H9 (cell line): ENCODE results near the gene REC114. TPM values are rescaled to one million over a fixed set of nuclear protein-coding genes. Genes with fewer than 3 reads are reported as not detected.

ENCODE experiments used
- DNase-seq: peaks from one replicate; pipeline ENCODE4 v3.0.0-alpha.2; 2017
- H2AFZ ChIP-seq: one replicate; pipeline ENCODE4 v1.6.1; 2013; ENCODE audit warnings: mild to moderate bottlenecking, low read length, control low read depth, moderate library complexity
- H2AK5ac ChIP-seq: 2 replicates; pipeline ENCODE4 v1.6.1; 2013; ENCODE audit warnings: low read length, control low read depth, mixed read lengths; ENCODE audit not compliant: insufficient read length
- H2BK120ac ChIP-seq: one replicate; pipeline ENCODE4 v1.6.1; 2013; ENCODE audit warnings: low read depth, mild to moderate bottlenecking, low read length, control low read depth, inconsistent platforms; ENCODE audit not compliant: poor library complexity, severe bottlenecking
- H2BK12ac ChIP-seq: 2 replicates; pipeline ENCODE4 v1.6.1; 2013; ENCODE audit warnings: low read length, control low read depth, mixed read lengths, low read depth; ENCODE audit not compliant: insufficient read length
- H2BK15ac ChIP-seq: 2 replicates; pipeline ENCODE4 v1.6.1; 2013; ENCODE audit warnings: low read depth, low read length, control low read depth
- H2BK20ac ChIP-seq: one replicate; pipeline ENCODE4 v1.6.1; 2013; ENCODE audit warnings: low read depth, mild to moderate bottlenecking, low read length, control low read depth, inconsistent platforms; ENCODE audit not compliant: poor library complexity, severe bottlenecking
- H2BK5ac ChIP-seq: 2 replicates; pipeline ENCODE4 v1.6.1; 2013; ENCODE audit warnings: low read length, control low read depth, mixed read lengths; ENCODE audit not compliant: insufficient read length
- H3K14ac ChIP-seq: 2 replicates; pipeline ENCODE4 v1.6.1; 2013; ENCODE audit warnings: low read length, control low read depth; ENCODE audit not compliant: insufficient read depth
- H3K18ac ChIP-seq: 2 replicates; pipeline ENCODE4 v1.6.1; 2013; ENCODE audit warnings: low read depth, mild to moderate bottlenecking, mixed read lengths, low read length, control low read depth; ENCODE audit not compliant: insufficient read length
- H3K23ac ChIP-seq: 2 replicates; pipeline ENCODE4 v1.6.1; 2013; ENCODE audit warnings: low read length, control low read depth, mixed read lengths, low read depth; ENCODE audit not compliant: insufficient read length
- H3K23me2 ChIP-seq: 2 replicates; pipeline ENCODE4 v1.6.1; 2013; ENCODE audit warnings: low read depth, mild to moderate bottlenecking, mixed read lengths, low read length, control low read depth; ENCODE audit not compliant: insufficient read length, poor library complexity, severe bottlenecking
- H3K27ac ChIP-seq: 2 replicates; pipeline ENCODE4 v1.5.1; 2013; ENCODE audit warnings: low read length, control low read depth, mixed read lengths, low read depth; ENCODE audit not compliant: insufficient read length
- H3K27me3 ChIP-seq: 2 replicates; pipeline ENCODE4 v1.6.1; 2013; ENCODE audit warnings: low read length, control low read depth, inconsistent platforms; ENCODE audit not compliant: insufficient read depth
- H3K4ac ChIP-seq: 2 replicates; pipeline ENCODE4 v1.6.1; 2013; ENCODE audit warnings: low read depth, mild to moderate bottlenecking, control low read depth, inconsistent platforms, low read length, moderate library complexity
- H3K4me1 ChIP-seq: 2 replicates; pipeline ENCODE4 v1.6.1; 2013; ENCODE audit warnings: low read length, control low read depth, inconsistent platforms; ENCODE audit not compliant: insufficient read depth
- H3K4me2 ChIP-seq: 2 replicates; pipeline ENCODE4 v1.6.1; 2013; ENCODE audit warnings: low read length, control low read depth, mixed read lengths; ENCODE audit not compliant: insufficient read length, insufficient read depth
- H3K56ac ChIP-seq: 2 replicates; pipeline ENCODE4 v1.6.1; 2013; ENCODE audit warnings: low read depth, mild to moderate bottlenecking, mixed read lengths, low read length, control low read depth; ENCODE audit not compliant: insufficient read length
- H3K79me1 ChIP-seq: 2 replicates; pipeline ENCODE4 v1.6.1; 2013; ENCODE audit warnings: low read depth, mild to moderate bottlenecking, moderate library complexity, low read length, control low read depth, inconsistent platforms; ENCODE audit not compliant: insufficient read depth, poor library complexity, severe bottlenecking
- H3K79me2 ChIP-seq: 2 replicates; pipeline ENCODE4 v1.6.1; 2013; ENCODE audit warnings: low read length, control low read depth, inconsistent platforms; ENCODE audit not compliant: insufficient read depth
- H3K9ac ChIP-seq: 2 replicates; pipeline ENCODE4 v1.6.1; 2013; ENCODE audit warnings: low read length, control low read depth, mixed read lengths; ENCODE audit not compliant: insufficient read length; ENCODE audit errors: extremely low read depth
- H3K9me3 ChIP-seq: one replicate; pipeline ENCODE4 v1.6.1; 2013; ENCODE audit warnings: low read depth, low read length, inconsistent platforms; ENCODE audit not compliant: control insufficient read depth
- H3T11ph ChIP-seq: one replicate; pipeline ENCODE4 v1.6.1; 2013; ENCODE audit warnings: mild to moderate bottlenecking, low read length, control low read depth, inconsistent platforms
- H4K20me1 ChIP-seq: one replicate; pipeline ENCODE4 v1.6.1; 2013; ENCODE audit not compliant: control insufficient read depth, insufficient read length, insufficient read depth
- H4K5ac ChIP-seq: 2 replicates; pipeline ENCODE4 v1.6.1; 2013; ENCODE audit warnings: low read depth, mild to moderate bottlenecking, mixed read lengths, low read length, control low read depth; ENCODE audit not compliant: insufficient read length
- H4K8ac ChIP-seq: replicated peaks from 2 replicates; pipeline ENCODE4 v1.6.1; 2013; ENCODE audit warnings: low read length, control low read depth, mixed read lengths, low read depth; ENCODE audit not compliant: insufficient read length
- H4K91ac ChIP-seq: 2 replicates; pipeline ENCODE4 v1.6.1; 2013; ENCODE audit warnings: low read depth, mild to moderate bottlenecking, moderate library complexity, mixed read lengths, low read length, control low read depth; ENCODE audit not compliant: insufficient read length
- H3K27ac Mint-ChIP-seq, 3 experiments: 2 replicates in 2 of 3; 3 replicates in 1 of 3; pipeline ENCODE4 v1.8.0; 2020 to 2021; ENCODE audit warnings: mixed read lengths in 3 of 3, mild to moderate bottlenecking in 1 of 3, moderate library complexity in 1 of 3
- H3K27me3 Mint-ChIP-seq: 2 replicates; pipeline ENCODE4 v1.8.0; 2021; ENCODE audit warnings: low read depth, mild to moderate bottlenecking, moderate library complexity, mixed read lengths
- H3K36me3 Mint-ChIP-seq, 3 experiments: 2 replicates in 2 of 3; 3 replicates in 1 of 3; pipeline ENCODE4 v1.8.0; 2020 to 2021; ENCODE audit warnings: low read depth in 3 of 3, mixed read lengths in 3 of 3; ENCODE audit not compliant: insufficient read depth in 1 of 3
- H3K4me1 Mint-ChIP-seq, 2 experiments: 2 replicates each; pipeline ENCODE4 v1.8.0; 2020; ENCODE audit warnings: mixed read lengths in 2 of 2
- H3K4me3 Mint-ChIP-seq, 2 experiments: 2 replicates in 1 of 2; 3 replicates in 1 of 2; pipeline ENCODE4 v1.8.0; 2020 to 2021; ENCODE audit warnings: mild to moderate bottlenecking in 2 of 2, mixed read lengths in 2 of 2, moderate library complexity in 1 of 2
- H3K9me3 Mint-ChIP-seq, 2 experiments: 2 replicates in 1 of 2; 3 replicates in 1 of 2; pipeline ENCODE4 v1.8.0; 2020; ENCODE audit warnings: mild to moderate bottlenecking in 2 of 2, mixed read lengths in 2 of 2, moderate library complexity in 1 of 2
- WGBS: extraction: QIAGEN DNeasy Blood & Tissue Kit; methylation state at CpG from one replicate; pipeline ENCODE4 v1.1.7; 2013; ENCODE audit warnings: missing lambda C conversion rate, low lambda C conversion rate, mixed read lengths; ENCODE audit not compliant: insufficient read length; ENCODE audit errors: extremely low coverage; 5-methylcytosine and 5-hydroxymethylcytosine counted together
- total RNA-seq: library from RNA; stranded (reverse); gene quantifications from 2 replicates; pipeline ENCODE4 v1.2.1, GENCODE V29; 2021
- TF ChIP-seq, protein P1 (sequence below): fragments of 200-600 bp; sonication (generic); conservative IDR thresholded peaks from 3 replicates; pipeline ENCODE4 v1.8.0; 2021; ENCODE audit warnings: antibody characterized with exemption, mild to moderate bottlenecking

The REC114 gene
- total RNA-seq, 1 experiment from 2014 or later, result not detected

GRCh38 chr15:73474785-73475184 is 31.8 kb downstream of the REC114 start:
- Mint-ChIP-seq H3K4me1 (no peaks in the 10 kb centered on the region), H3K36me3 (no peaks in the 10 kb centered on the region), H3K27me3 (peaks cover 2% of the 10 kb centered on the region; the same call in 1 of the 2 replicates), H3K9me3 (no peaks in the 10 kb centered on the region), H3K27ac (no peak overlapping the region), H3K4me3 (no peak overlapping the region)
- Histone ChIP-seq H3K56ac (no peak overlapping the region), H3T11ph (no peak overlapping the region), H3K27ac (no peak overlapping the region), H2BK20ac (no peak overlapping the region), H3K79me2 (no peaks in the 10 kb centered on the region), H3K4ac (no peak overlapping the region), H2AFZ (no peak overlapping the region), H4K5ac (no peak overlapping the region), H3K79me1 (no peaks in the 10 kb centered on the region), H2BK120ac (no peak overlapping the region), H2BK12ac (no peak overlapping the region), H3K4me2 (no peak overlapping the region), H3K9me3 (no peaks in the 10 kb centered on the region), H2BK5ac (no peak overlapping the region), H2BK15ac (no peak overlapping the region), H3K23me2 (no peaks in the 10 kb centered on the region), H3K9ac (no peak overlapping the region), H3K18ac (no peak overlapping the region), H4K91ac (no peak overlapping the region), H4K8ac (no peak overlapping the region), H3K14ac (no peak overlapping the region), H3K23ac (no peak overlapping the region), H2AK5ac (no peak overlapping the region), H3K27me3 (no peaks in the 10 kb centered on the region), H3K4me1 (no peaks in the 10 kb centered on the region), H4K20me1 (no peaks in the 10 kb centered on the region)
- no peak for DNase-seq
- no CpG with 5 or more reads among the region's 5 CpGs for WGBS
- TF ChIP-seq, protein P1, sequence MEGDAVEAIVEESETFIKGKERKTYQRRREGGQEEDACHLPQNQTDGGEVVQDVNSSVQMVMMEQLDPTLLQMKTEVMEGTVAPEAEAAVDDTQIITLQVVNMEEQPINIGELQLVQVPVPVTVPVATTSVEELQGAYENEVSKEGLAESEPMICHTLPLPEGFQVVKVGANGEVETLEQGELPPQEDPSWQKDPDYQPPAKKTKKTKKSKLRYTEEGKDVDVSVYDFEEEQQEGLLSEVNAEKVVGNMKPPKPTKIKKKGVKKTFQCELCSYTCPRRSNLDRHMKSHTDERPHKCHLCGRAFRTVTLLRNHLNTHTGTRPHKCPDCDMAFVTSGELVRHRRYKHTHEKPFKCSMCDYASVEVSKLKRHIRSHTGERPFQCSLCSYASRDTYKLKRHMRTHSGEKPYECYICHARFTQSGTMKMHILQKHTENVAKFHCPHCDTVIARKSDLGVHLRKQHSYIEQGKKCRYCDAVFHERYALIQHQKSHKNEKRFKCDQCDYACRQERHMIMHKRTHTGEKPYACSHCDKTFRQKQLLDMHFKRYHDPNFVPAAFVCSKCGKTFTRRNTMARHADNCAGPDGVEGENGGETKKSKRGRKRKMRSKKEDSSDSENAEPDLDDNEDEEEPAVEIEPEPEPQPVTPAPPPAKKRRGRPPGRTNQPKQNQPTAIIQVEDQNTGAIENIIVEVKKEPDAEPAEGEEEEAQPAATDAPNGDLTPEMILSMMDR, result no peak
